ENCODE measurements around the gene ERCC4. TPM values are rescaled to one million over a fixed set of nuclear protein-coding genes. Genes with fewer than 3 reads are reported as not detected.
A peak's percentile ranks its signal among the peaks of the same experiment; 100 is the strongest.
"Not testable (repeated sequence)": the region's sequence is repeated elsewhere in the genome, so short reads cannot be mapped to it uniquely, and the experiment has no call there.

The ERCC4 gene
- total RNA-seq, 1 donor from 2014 or later, result 9.6 TPM

DNA sequence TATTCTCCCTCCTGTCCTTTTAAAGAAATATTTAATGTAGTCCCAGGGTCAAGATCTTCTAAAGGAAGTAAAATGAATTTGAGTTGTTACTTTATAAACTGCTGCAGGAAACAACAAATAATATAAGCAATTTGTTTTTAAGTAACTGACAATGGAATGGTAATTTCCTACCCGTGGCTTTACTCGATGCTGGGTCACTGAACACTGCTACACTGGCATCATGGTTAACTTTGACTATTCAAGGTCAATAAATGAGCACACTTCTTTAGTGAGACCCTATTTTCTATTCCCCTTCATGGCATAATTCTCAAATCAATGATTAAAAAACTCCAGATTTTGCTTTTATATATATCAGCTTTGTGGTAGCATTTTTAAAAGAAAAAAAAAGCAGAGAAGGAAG lies 22.1 kb upstream of the ERCC4 start:
- Histone ChIP-seq H3K27ac (no peak overlapping the region), H3K9me3 (no peaks in the 10 kb centered on the region), H3K4me1 (no peaks in the 10 kb centered on the region), H3K27me3 (no peaks in the 10 kb centered on the region), H3K4me3 (no peak overlapping the region), H3K36me3 (no peaks in the 10 kb centered on the region)
- TF ChIP-seq, protein P1, sequence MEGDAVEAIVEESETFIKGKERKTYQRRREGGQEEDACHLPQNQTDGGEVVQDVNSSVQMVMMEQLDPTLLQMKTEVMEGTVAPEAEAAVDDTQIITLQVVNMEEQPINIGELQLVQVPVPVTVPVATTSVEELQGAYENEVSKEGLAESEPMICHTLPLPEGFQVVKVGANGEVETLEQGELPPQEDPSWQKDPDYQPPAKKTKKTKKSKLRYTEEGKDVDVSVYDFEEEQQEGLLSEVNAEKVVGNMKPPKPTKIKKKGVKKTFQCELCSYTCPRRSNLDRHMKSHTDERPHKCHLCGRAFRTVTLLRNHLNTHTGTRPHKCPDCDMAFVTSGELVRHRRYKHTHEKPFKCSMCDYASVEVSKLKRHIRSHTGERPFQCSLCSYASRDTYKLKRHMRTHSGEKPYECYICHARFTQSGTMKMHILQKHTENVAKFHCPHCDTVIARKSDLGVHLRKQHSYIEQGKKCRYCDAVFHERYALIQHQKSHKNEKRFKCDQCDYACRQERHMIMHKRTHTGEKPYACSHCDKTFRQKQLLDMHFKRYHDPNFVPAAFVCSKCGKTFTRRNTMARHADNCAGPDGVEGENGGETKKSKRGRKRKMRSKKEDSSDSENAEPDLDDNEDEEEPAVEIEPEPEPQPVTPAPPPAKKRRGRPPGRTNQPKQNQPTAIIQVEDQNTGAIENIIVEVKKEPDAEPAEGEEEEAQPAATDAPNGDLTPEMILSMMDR (IDR thresholded peaks at IDR 0.05), result no peak
- intact Hi-C loops (cut with DNase I), result no loop called here
- no peak for ATAC-seq
- DNase-seq, result no peak

DNA sequence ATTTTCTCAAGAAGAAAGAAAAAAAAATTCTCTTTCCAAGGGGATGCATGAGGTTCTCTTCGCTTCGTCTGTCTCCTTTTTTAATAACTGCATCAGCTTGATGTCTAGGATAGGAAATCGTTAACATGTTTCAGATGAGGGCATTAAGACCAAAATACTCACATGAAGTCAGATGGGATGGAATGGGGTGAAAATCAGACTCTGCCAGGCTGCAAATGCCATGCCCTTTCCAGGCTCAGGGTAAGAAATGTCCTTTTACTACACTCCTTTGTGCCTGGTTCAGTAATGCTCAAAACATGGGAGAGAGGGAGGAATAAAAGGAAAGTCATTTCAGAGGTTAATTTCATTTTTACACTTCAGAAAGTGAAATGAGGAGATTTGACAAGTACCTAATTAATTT lies 21.7 kb upstream of the ERCC4 start:
- H3K27ac ChIP-seq, result no peak overlapping the region
- TF ChIP-seq, protein P1 (IDR thresholded peaks at IDR 0.05), result no peak
- H3K27me3 ChIP-seq, result no peaks in the 10 kb centered on the region
- H3K36me3 ChIP-seq, result no peaks in the 10 kb centered on the region
- no peak for ATAC-seq
- intact Hi-C loops (cut with DNase I), result no loop called here
- no peaks in the 10 kb centered on the region for H3K4me1 ChIP-seq
- no peak for DNase-seq
- no peaks in the 10 kb centered on the region for H3K9me3 ChIP-seq
- H3K4me3 ChIP-seq, result no peak overlapping the region

DNA sequence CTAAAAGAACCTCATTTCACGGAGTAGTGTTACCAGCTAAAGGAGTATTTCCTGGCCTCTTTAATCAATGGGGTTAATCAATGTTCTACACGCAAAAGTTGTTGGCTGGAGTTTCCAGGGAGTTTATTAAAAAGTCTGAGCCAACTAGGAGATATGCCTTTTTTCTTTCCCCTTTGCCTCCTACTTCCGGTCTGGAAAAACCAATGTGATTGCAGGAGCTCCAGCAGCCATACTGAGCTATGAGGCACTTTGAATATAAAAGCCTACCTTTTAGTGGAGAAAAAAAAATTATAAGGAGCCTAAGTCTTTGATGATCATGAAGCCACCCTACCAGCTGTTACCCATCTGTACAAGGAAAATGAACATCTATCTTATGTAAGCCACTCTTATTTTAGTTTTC lies 17.9 kb upstream of the ERCC4 start:
- H3K4me1 ChIP-seq, result no peaks in the 10 kb centered on the region
- H3K36me3 ChIP-seq, result no peaks in the 10 kb centered on the region
- TF ChIP-seq, protein P1 (IDR thresholded peaks at IDR 0.05), result no peak
- H3K27ac ChIP-seq, result no peak overlapping the region
- DNase-seq, result no peak
- H3K9me3 ChIP-seq, result no peaks in the 10 kb centered on the region
- no peaks in the 10 kb centered on the region for H3K27me3 ChIP-seq
- no peak overlapping the region for H3K4me3 ChIP-seq
- intact Hi-C loops (cut with DNase I), result no loop called here
- no peak for ATAC-seq

DNA sequence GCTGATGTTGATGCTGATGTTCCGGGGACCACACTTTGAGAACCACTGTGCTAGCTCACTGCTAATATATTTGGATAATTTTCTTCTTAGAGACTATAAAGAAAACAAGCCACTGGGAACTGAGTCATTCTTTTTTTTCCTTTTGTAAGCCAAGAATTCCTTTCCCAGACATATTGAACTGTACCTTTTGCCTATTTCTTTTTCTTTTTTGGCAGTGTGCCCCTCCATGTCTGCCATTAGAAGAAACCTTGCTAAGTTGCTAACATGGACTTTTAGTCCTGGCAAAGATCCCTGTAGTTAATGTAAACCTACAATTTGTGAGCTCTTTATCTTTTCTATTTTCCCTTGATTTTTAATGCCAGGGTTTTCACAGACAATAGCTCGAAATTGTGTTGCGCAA lies 17.3 kb upstream of the ERCC4 start:
- H3K27ac ChIP-seq, result no peak overlapping the region
- H3K36me3 ChIP-seq, result no peaks in the 10 kb centered on the region
- no peak overlapping the region for H3K4me3 ChIP-seq
- no peaks in the 10 kb centered on the region for H3K4me1 ChIP-seq
- DNase-seq, result no peak
- no peak for ATAC-seq
- intact Hi-C loops (cut with DNase I), result no loop called here
- H3K27me3 ChIP-seq, result no peaks in the 10 kb centered on the region
- no peaks in the 10 kb centered on the region for H3K9me3 ChIP-seq
- TF ChIP-seq, protein P1 (IDR thresholded peaks at IDR 0.05), result no peak

DNA sequence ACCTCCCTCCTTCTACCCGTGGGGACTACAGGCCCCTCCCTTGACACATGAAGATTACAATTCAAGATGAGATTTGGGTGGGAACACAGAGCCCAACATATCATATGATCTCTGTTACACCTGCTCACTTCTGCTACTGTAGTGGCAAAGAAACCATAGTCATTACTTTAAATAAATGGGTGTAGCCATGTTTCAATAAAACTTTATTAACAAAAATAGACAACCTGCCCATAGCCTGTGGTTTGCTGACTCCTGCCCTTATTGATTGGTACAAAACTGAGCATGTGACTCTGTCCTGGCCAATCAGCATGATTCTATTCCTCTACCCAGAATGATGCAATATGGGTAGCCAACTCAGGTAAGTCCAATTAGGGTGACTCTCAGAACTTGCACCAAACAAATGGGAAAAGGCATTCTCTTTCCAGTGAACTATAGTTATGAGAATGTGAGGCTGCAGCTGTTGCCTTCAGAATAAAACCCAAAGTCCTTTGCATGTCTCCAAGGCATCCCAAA lies 15.7 kb upstream of the ERCC4 start:
- DNase-seq (no peak), ATAC-seq (no peak)
- no peak overlapping the region for H3K4me3 ChIP-seq
- H3K36me3 ChIP-seq, result no peaks in the 10 kb centered on the region
- H3K27me3 ChIP-seq, result no peaks in the 10 kb centered on the region
- H3K4me1 ChIP-seq, result no peaks in the 10 kb centered on the region
- intact Hi-C loops (cut with DNase I), result no loop called here
- TF ChIP-seq, protein P1 (IDR thresholded peaks at IDR 0.05), result no peak
- H3K9me3 ChIP-seq, result no peaks in the 10 kb centered on the region
- H3K27ac ChIP-seq, result no peak overlapping the region

DNA sequence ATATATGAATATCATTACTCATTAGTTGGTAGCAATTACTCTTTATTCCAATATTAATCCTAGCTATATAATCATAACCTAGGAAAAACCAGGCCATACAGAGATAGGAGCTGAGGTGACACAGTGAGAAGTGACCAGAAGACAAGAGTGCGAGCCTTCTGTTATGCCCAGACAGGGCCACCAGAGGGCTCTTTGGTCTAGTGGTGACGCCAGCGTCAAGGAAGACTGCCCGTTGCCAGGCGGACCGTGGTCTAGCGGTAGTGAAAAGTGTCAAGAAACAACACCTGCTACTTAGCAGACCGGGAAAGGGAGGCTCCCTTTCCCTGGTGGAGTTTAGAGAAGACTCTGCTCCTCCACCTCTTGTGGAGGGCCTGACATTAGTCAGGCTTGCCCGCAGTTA lies 15.1 kb upstream of the ERCC4 start:
- DNase-seq; H3K4me3 ChIP-seq; H3K27me3 ChIP-seq; H3K9me3 ChIP-seq; H3K4me1 ChIP-seq; ATAC-seq; H3K36me3 ChIP-seq; intact Hi-C loops (cut with DNase I); H3K27ac ChIP-seq: not testable (repeated sequence)
- TF ChIP-seq, protein P1 (IDR thresholded peaks at IDR 0.05), result peak; percentile 42
